Neural cell (in vitro differentiated cells): ENCODE results near the gene C1orf122. TPM values are rescaled to one million over a fixed set of nuclear protein-coding genes. Genes with fewer than 3 reads are reported as not detected.
"Not testable (repeated sequence)": the region's sequence is repeated elsewhere in the genome, so short reads cannot be mapped to it uniquely, and the experiment has no call there.

Source experiments
- H2AFZ ChIP-seq: fragments of 200-600, 300-800 bp; sonication (generic), shearing (Covaris generic); 2 replicates; pipeline ENCODE4 v1.6.0; 2014; ENCODE audit warnings: low read depth, mild to moderate bottlenecking, antibody characterized with exemption, low read length, moderate library complexity
- H3F3A ChIP-seq: fragments of 200-600 bp; shearing (Covaris generic); 2 replicates; pipeline ENCODE4 v1.6.1; 2016; ENCODE audit warnings: mild to moderate bottlenecking, moderate library complexity, mixed read lengths, antibody characterized with exemption, low read length; ENCODE audit not compliant: insufficient read depth, poor library complexity, severe bottlenecking
- H3K27ac ChIP-seq: fragments of 200-600, 300-800 bp; sonication (generic), shearing (Covaris generic); 2 replicates; pipeline ENCODE4 v1.5.1; 2014; ENCODE audit warnings: mild to moderate bottlenecking, low read length, moderate library complexity
- H3K27me3 ChIP-seq: fragments of 300-800, 200-600 bp; sonication (generic), shearing (Covaris generic); 2 replicates; pipeline ENCODE4 v1.6.0; 2014; ENCODE audit warnings: mild to moderate bottlenecking, low read depth, low read length, moderate library complexity; ENCODE audit not compliant: insufficient read depth
- H3K36me3 ChIP-seq: fragments of 300-800, 200-600 bp; sonication (generic), shearing (Covaris generic); 2 replicates; pipeline ENCODE4 v1.5.1; 2014; ENCODE audit warnings: mild to moderate bottlenecking, antibody characterized with exemption, low read length, moderate library complexity; ENCODE audit not compliant: insufficient read depth
- H3K4me2 ChIP-seq: fragments of 300-800, 200-600 bp; sonication (generic), shearing (Covaris generic); 2 replicates; pipeline ENCODE4 v1.6.0; 2014; ENCODE audit warnings: mild to moderate bottlenecking, low read length
- H3K4me3 ChIP-seq: fragments of 300-800, 200-600 bp; sonication (generic), shearing (Covaris generic); 2 replicates; pipeline ENCODE4 v1.5.1; 2014; ENCODE audit warnings: mild to moderate bottlenecking, low read length, moderate library complexity
- H3K79me2 ChIP-seq: fragments of 200-600 bp; shearing (Covaris generic); replicated peaks from 2 replicates; pipeline ENCODE4 v1.6.0; 2014; ENCODE audit warnings: mild to moderate bottlenecking, low read length, moderate library complexity; ENCODE audit not compliant: insufficient read depth
- H3K9ac ChIP-seq: fragments of 300-800, 200-600 bp; sonication (generic), shearing (Covaris generic); 2 replicates; pipeline ENCODE4 v1.6.1; 2016; ENCODE audit warnings: mild to moderate bottlenecking, low read length, mixed read lengths
- H3K9me2 ChIP-seq: fragments of 200-600 bp; shearing (Covaris generic); 2 replicates; pipeline ENCODE4 v1.6.1; 2016; ENCODE audit warnings: mild to moderate bottlenecking, low read length, mixed read lengths; ENCODE audit not compliant: insufficient read depth
- H3K9me3 ChIP-seq: fragments of 200-600, 300-800 bp; sonication (generic), shearing (Covaris generic); 2 replicates; pipeline ENCODE4 v1.6.1; 2016; ENCODE audit warnings: mild to moderate bottlenecking, mixed run types, low read length, moderate library complexity, mixed read lengths
- H4K20me1 ChIP-seq: fragments of 200-600 bp; shearing (Covaris generic); 2 replicates; pipeline ENCODE4 v1.6.1; 2016; ENCODE audit warnings: mild to moderate bottlenecking, mixed run types; ENCODE audit not compliant: insufficient read depth
- EZH2 ChIP-seq: fragments of 200-600, 300-800 bp; shearing (Covaris generic), sonication (generic); IDR thresholded peaks from 2 replicates; pipeline ENCODE4 v1.6.1; 2014; ENCODE audit warnings: antibody characterized with exemption, low read length, borderline replicate concordance, mild to moderate bottlenecking; ENCODE audit not compliant: insufficient read depth, poor library complexity, severe bottlenecking
- MXI1 ChIP-seq: fragments of 450-650 bp; conservative IDR thresholded peaks from 2 replicates; pipeline ENCODE4 v1.6.1; 2014; ENCODE audit warnings: antibody characterized with exemption, mild to moderate bottlenecking; ENCODE audit not compliant: poor library complexity, severe bottlenecking
- POLR2AphosphoS5 ChIP-seq: IDR thresholded peaks from 2 replicates; pipeline ENCODE4 v1.6.1; 2012
- RAD21 ChIP-seq: fragments of 450-650 bp; conservative IDR thresholded peaks from 2 replicates; pipeline ENCODE4 v1.6.1; 2014; ENCODE audit warnings: antibody characterized with exemption, mild to moderate bottlenecking, moderate library complexity
- SMC3 ChIP-seq: fragments of 450-650 bp; conservative IDR thresholded peaks from 2 replicates; pipeline ENCODE4 v1.6.1; 2014; ENCODE audit warnings: antibody characterized with exemption, mild to moderate bottlenecking, moderate library complexity; ENCODE audit not compliant: poor library complexity
- polyA plus RNA-seq: library from polyadenylated mRNA; depleted of rRNA; stranded (reverse); fragments of >200 nt; gene quantifications from 2 replicates; pipeline ENCODE4 v1.2.3, GENCODE V29; 2014
- TF ChIP-seq, protein P1 (sequence below): fragments of 450-650 bp; IDR thresholded peaks from 2 replicates; pipeline ENCODE4 v1.5.1; 2014; ENCODE audit warnings: antibody characterized with exemption, mild to moderate bottlenecking, moderate library complexity; ENCODE audit not compliant: poor library complexity, severe bottlenecking

C1orf122 gene
- polyA plus RNA-seq, 1 donor from 2014 or later = 143 TPM

DNA sequence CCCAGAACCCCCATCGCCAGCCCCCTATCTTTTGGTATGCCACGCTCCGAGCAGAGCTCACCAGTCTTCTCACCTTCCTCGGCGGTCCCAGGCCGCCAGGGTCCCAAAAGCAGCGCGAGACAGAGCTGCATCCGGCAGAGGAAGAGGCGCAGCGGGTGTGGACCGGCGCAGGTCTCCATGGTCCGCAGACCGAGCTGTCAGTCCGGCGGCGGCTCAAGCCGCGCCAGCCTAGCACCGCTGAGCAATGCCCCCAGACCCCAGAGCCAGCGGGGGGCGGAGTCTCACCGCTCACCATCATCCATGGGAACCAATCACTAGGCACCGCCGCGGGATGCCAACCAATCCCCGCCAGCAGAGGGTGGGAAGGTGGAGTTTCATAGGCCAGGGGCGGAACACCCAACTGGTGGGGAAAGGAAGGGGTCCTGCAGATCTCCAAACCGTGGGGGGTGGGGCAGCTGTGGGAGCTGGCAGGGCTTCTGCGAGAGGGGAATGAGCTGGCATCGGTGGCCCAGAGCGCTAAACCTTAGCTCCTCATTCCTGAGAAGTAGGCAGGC, 42.6 kb upstream of the C1orf122 start, which contains the start of gene EPHA10 (continued):
- TF ChIP-seq SMC3 = peak; percentile 32
- TF ChIP-seq EZH2 = no peak

DNA sequence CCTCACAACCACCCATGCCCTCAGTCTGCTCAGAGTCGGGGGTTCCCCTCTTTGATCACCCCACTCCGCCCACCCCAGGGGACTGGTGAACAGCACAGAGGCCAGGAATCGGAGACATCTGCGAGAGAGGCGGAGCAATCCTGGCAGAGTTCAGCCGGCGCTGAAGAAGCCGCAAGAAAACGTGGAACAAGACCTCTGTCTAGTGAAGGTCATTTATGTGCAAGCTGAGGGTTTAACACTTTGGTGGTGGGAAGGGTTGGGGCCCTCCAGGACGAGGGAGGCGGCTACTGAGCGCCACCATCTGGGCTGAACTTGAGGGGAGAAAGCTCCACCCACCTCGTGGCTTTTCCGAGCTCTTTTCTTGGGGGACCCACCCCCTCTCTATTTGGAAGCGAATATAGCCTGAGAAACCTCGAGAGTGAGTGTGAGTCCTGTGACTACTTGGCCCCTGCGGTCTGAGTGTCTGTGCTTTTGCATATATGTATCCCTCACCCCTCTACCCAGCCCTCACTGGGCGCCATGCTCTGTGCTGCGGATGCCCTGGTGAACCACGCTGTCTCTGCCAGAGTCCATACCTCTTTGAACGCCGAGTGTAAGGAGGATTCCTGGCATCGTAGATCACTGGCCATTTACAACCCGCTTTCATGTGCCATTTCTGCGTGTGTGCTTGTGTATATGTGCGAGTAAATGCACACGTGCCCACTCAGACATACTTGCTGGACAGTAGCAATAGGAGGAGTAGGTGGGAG, 41.5 kb upstream of the C1orf122 start:
- Histone ChIP-seq H3K4me2 (peak overlapping the region; percentile 94), H3K9ac (peak overlapping the region; percentile 75), H3K27me3 (peaks cover 87% of the 10 kb centered on the region)

GRCh38 chr1:37767488-37767887, 40.1 kb upstream of the C1orf122 start:
- Histone ChIP-seq H3K9me3 (no peaks in the 10 kb centered on the region), H3K9me2 (no peaks in the 10 kb centered on the region), H3F3A (no peaks in the 10 kb centered on the region), H4K20me1 (no peaks in the 10 kb centered on the region), H3K27me3 (peaks cover 73% of the 10 kb centered on the region), H3K36me3 (no peaks in the 10 kb centered on the region), H3K9ac (no peak overlapping the region), H3K4me3 (no peak overlapping the region), H3K79me2 (no peaks in the 10 kb centered on the region), H2AFZ (no peak overlapping the region), H3K27ac (no peak overlapping the region), H3K4me2 (no peak overlapping the region)
- TF ChIP-seq, protein P1, sequence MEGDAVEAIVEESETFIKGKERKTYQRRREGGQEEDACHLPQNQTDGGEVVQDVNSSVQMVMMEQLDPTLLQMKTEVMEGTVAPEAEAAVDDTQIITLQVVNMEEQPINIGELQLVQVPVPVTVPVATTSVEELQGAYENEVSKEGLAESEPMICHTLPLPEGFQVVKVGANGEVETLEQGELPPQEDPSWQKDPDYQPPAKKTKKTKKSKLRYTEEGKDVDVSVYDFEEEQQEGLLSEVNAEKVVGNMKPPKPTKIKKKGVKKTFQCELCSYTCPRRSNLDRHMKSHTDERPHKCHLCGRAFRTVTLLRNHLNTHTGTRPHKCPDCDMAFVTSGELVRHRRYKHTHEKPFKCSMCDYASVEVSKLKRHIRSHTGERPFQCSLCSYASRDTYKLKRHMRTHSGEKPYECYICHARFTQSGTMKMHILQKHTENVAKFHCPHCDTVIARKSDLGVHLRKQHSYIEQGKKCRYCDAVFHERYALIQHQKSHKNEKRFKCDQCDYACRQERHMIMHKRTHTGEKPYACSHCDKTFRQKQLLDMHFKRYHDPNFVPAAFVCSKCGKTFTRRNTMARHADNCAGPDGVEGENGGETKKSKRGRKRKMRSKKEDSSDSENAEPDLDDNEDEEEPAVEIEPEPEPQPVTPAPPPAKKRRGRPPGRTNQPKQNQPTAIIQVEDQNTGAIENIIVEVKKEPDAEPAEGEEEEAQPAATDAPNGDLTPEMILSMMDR = no peak
- TF ChIP-seq POLR2AphosphoS5 = no peak

More for the DNA sequence above, 41.5 kb upstream of the C1orf122 start:
- no peaks in the 10 kb centered on the region for H3K9me3 ChIP-seq
- H4K20me1 ChIP-seq = no peaks in the 10 kb centered on the region
- H3K79me2 ChIP-seq = no peaks in the 10 kb centered on the region
- H2AFZ ChIP-seq = peak overlapping the region; percentile 80
- H3K9me2 ChIP-seq = no peaks in the 10 kb centered on the region
- TF ChIP-seq RAD21 = peak; percentile 62
- TF ChIP-seq, protein P1 = peak; percentile 69
- no peak for TF ChIP-seq MXI1
- TF ChIP-seq SMC3 = peak; percentile 58
- H3K27ac ChIP-seq = peak overlapping the region; percentile 78
- H3F3A ChIP-seq = no peaks in the 10 kb centered on the region
- H3K4me3 ChIP-seq = peak overlapping the region; percentile 87
- H3K36me3 ChIP-seq = no peaks in the 10 kb centered on the region

- H2AFZ ChIP-seq, H3F3A ChIP-seq: not testable (repeated sequence)
- peaks cover 45% of the 10 kb centered on the region for H3K27me3 ChIP-seq
Observed at GRCh38 chr1:37771440-37771839, 36.1 kb upstream of the C1orf122 start.

More at GRCh38 chr1:37771440-37771839, 36.1 kb upstream of the C1orf122 start:
- H3K36me3 ChIP-seq, H3K79me2 ChIP-seq, H3K4me2 ChIP-seq, H3K27ac ChIP-seq, H3K9me3 ChIP-seq, H4K20me1 ChIP-seq, H3K9ac ChIP-seq, H3K4me3 ChIP-seq, H3K9me2 ChIP-seq: not testable (repeated sequence)
